ENCODE results near the gene ZNF77.
"Not testable (repeated sequence)": the region's sequence is repeated elsewhere in the genome, so short reads cannot be mapped to it uniquely, and the experiment has no call there.

DNA sequence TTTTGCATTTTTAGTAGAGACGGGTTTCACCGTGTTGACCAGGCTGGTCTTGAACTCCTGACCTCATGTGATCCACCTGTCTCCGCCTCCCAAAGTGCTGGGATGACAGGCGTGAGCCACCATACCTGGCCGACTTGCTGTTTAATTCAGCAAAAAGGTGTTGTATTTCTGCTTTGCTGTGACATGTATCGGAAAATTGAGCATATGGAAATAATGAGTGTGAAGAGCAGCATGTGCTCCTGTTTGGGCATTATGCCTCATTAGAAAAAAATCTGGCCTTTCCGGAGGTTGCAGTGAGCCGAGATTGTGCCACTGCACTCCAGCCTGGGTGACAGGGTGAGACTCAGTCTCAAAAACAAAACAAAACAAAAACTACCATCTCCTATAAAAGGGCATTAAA is 54.2 kb downstream of the ZNF77 start:
- TF ChIP-seq, protein P1, sequence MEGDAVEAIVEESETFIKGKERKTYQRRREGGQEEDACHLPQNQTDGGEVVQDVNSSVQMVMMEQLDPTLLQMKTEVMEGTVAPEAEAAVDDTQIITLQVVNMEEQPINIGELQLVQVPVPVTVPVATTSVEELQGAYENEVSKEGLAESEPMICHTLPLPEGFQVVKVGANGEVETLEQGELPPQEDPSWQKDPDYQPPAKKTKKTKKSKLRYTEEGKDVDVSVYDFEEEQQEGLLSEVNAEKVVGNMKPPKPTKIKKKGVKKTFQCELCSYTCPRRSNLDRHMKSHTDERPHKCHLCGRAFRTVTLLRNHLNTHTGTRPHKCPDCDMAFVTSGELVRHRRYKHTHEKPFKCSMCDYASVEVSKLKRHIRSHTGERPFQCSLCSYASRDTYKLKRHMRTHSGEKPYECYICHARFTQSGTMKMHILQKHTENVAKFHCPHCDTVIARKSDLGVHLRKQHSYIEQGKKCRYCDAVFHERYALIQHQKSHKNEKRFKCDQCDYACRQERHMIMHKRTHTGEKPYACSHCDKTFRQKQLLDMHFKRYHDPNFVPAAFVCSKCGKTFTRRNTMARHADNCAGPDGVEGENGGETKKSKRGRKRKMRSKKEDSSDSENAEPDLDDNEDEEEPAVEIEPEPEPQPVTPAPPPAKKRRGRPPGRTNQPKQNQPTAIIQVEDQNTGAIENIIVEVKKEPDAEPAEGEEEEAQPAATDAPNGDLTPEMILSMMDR (IDR thresholded peaks at IDR 0.05): not testable (repeated sequence)
- TF ChIP-seq POLR2A (IDR thresholded peaks at IDR 0.05): not testable (repeated sequence)
